PC-3 (cell line): ENCODE results near the gene RTN1. TPM values are rescaled to one million over a fixed set of nuclear protein-coding genes. Genes with fewer than 3 reads are reported as not detected.

Experiments used
- ATAC-seq: fragments of 200-7000 bp; cut with Tn5 transposase; 2 replicates; pipeline ENCODE4 v1.9.1; 2020; ENCODE audit warnings: mild to moderate bottlenecking, moderate library complexity
- BruUV-seq: library from RNA; stranded (reverse); fragments of 400-500 nt; replicated peaks from 2 replicates; lab custom pipeline; 2021; lab: Mats Ljungman, UMichigan
- CTCF ChIA-PET: fragments of 300-600 bp; sonication (Branson Sonifier 250); formaldehyde crosslinking; loops from one replicate; lab custom pipeline; 2022; ENCODE audit warnings: antibody characterized with exemption; lab: Charles Lee
- POLR2A ChIA-PET: fragments of 300-600 bp; sonication (Branson Sonifier 250); formaldehyde crosslinking; loops from one replicate; lab custom pipeline; 2022; ENCODE audit warnings: antibody characterized with exemption; ENCODE audit not compliant: unreplicated experiment; lab: Charles Lee
- DNase-seq: peaks from one replicate; pipeline ENCODE4 v3.0.0-alpha.2; 2015
- H2AFZ ChIP-seq: fragments of 300-600 bp; sonication (generic); 2 replicates; pipeline ENCODE4 v1.6.0; 2016; ENCODE audit warnings: antibody characterized with exemption, low read length
- H3F3A ChIP-seq: fragments of 300-600 bp; sonication (generic); one replicate; pipeline ENCODE4 v1.6.0; 2017; ENCODE audit warnings: antibody characterized with exemption, low read length, control low read depth, mild to moderate bottlenecking; ENCODE audit not compliant: unreplicated experiment
- H3K27ac ChIP-seq: fragments of 300-600 bp; sonication (generic); 2 replicates; pipeline ENCODE4 v1.5.1; 2016; ENCODE audit warnings: mild to moderate bottlenecking, low read length
- H3K27me3 ChIP-seq: fragments of 300-600 bp; sonication (generic); 2 replicates; pipeline ENCODE4 v1.6.1; 2016; ENCODE audit warnings: low read length, mixed read lengths
- H3K36me3 ChIP-seq: fragments of 300-600 bp; sonication (generic); 2 replicates; pipeline ENCODE4 v1.6.1; 2016; ENCODE audit warnings: low read depth, mixed run types, low read length, mixed read lengths
- H3K4me1 ChIP-seq: fragments of 300-600 bp; sonication (generic); 2 replicates; pipeline ENCODE4 v1.5.1; 2016; ENCODE audit warnings: low read length; ENCODE audit not compliant: insufficient read depth
- H3K4me2 ChIP-seq: fragments of 300-600 bp; sonication (generic); 2 replicates; pipeline ENCODE4 v1.6.0; 2016; ENCODE audit warnings: low read length
- H3K4me3 ChIP-seq: fragments of 300-600 bp; sonication (generic); 2 replicates; pipeline ENCODE4 v1.5.1; 2016; ENCODE audit warnings: mild to moderate bottlenecking, low read length, mixed read lengths
- H3K79me2 ChIP-seq: fragments of 300-600 bp; sonication (generic); 2 replicates; pipeline ENCODE4 v1.6.1; 2017; ENCODE audit warnings: low read length, mixed read lengths
- H3K9ac ChIP-seq: fragments of 300-600 bp; sonication (generic); 2 replicates; pipeline ENCODE4 v1.6.0; 2016; ENCODE audit warnings: mild to moderate bottlenecking, low read length
- H3K9me2 ChIP-seq: fragments of 300-600 bp; sonication (generic); replicated peaks from 2 replicates; pipeline ENCODE4 v1.6.1; 2016; ENCODE audit warnings: mixed run types, low read length, mixed read lengths
- H3K9me3 ChIP-seq: fragments of 300-600 bp; sonication (generic); 2 replicates; pipeline ENCODE4 v1.6.1; 2016; ENCODE audit warnings: low read length, mixed read lengths
- H4K20me1 ChIP-seq: fragments of 300-600 bp; sonication (generic); 2 replicates; pipeline ENCODE4 v1.6.1; 2016; ENCODE audit warnings: low read length, mixed read lengths
- CTCF ChIP-seq: fragments of 300-600 bp; sonication (generic); conservative IDR thresholded peaks from 2 replicates; pipeline ENCODE4 v1.5.1; 2017; ENCODE audit warnings: antibody characterized with exemption, low read depth, mild to moderate bottlenecking, low read length
- EZH2 ChIP-seq: fragments of 300-600 bp; sonication (generic); IDR thresholded peaks from one replicate; pipeline ENCODE4 v1.6.1; 2017; ENCODE audit warnings: antibody characterized with exemption, mild to moderate bottlenecking, low read length; ENCODE audit not compliant: unreplicated experiment
- EZH2phosphoT487 ChIP-seq: fragments of 300-600 bp; sonication (generic); IDR thresholded peaks from 2 replicates; pipeline ENCODE4 v1.6.1; 2018; ENCODE audit warnings: mild to moderate bottlenecking, antibody characterized with exemption, low read length, borderline replicate concordance
- intact Hi-C: fragments of 100-400 bp; cut with micrococcal nuclease; formaldehyde crosslinking; loops from 2 replicates; pipeline ENCODE4 v1.9.0; 2023
- total RNA-seq: library from RNA; depleted of rRNA; stranded (reverse); fragments of >200 nt; gene quantifications from 2 replicates; pipeline ENCODE4 v1.2.3, GENCODE V29; 2014

RTN1 gene
- total RNA-seq, 1 experiment from 2014 or later = not detected

DNA sequence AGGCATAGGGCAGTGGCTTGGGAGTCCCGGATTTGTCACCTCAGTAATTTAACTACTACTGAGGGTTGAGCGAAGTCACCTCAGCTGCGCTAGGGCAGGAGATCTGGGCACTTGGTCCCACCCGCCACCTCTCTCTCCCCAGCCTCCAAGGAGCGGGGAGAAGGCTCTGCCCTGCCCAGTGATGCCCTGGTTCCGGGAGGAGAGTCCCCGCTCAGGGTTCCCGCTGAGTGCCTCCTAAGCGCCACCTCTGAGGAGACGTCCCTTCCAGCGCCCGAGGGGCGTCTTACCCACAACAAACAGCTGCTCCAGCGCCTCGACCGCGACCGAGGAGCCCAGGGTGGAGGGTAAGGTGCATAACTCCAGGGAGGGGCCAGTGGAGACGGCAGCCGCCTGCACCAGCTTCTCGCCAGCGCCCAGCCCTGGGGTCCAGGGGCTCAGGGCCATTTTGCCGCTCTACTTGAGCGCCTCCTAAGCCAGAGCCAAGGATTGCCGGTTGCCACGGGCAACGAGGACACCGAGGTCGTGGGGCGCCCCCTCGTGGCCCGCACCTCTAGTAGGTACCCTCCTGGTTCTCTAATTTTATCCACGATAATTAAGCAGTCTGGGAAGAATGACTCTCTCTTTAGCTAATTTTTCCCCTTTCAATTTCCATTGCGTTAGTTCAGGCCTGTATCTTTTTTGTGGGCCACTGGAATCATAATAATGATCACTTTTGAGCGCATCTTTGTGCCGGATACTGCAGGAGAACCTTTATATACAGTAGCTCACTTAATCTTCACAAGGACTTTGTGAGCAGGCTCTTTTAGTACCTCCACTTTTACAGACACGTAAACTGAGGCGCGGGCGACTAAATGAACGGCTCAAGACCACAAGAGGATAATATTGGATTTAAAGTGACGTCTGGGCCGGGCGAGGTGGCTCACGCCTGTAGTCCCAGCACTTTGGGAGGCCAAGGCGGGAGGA is 294.0 kb downstream of the RTN1 start, which contains the start of gene CCDC175:
Gene CCDC175 (minus strand): TSS at position 481 of the 963 bp plus-strand sequence. CDS start 37 bp downstream, at position 444.
- TF ChIP-seq CTCF (peak; percentile 100), EZH2phosphoT487 (no peak)
- Histone ChIP-seq H3K9me2 (no peaks in the 10 kb centered on the region), H3F3A (no peaks in the 10 kb centered on the region), H3K4me2 (peak within 1 kb of the TSS; percentile 84), H3K27me3 (peaks cover 63% of the 10 kb centered on the region), H3K27ac (no peak within 1 kb of the TSS), H3K79me2 (no peaks in the 10 kb centered on the region), H3K9ac (no peak within 1 kb of the TSS), H2AFZ (peak within 1 kb of the TSS; percentile 84), H3K9me3 (no peaks in the 10 kb centered on the region), H3K4me1 (peaks cover 6% of the 10 kb centered on the region), H4K20me1 (no peaks in the 10 kb centered on the region), H3K36me3 (no peaks in the 10 kb centered on the region), H3K4me3 (peak within 1 kb of the TSS; percentile 62)
- intact Hi-C loops = loop anchor here (1.0 to 10.0 kb wide), 3 partner anchors 69 to 552 kb away; no protein-coding TSS in a partner anchor
- CTCF ChIA-PET = interaction anchor here (0.5 to 1.5 kb wide), 9 partner anchors 10 to 651 kb away, joined by 3 to 7 read pairs (median 3); partner anchors contain the start of genes JKAMP and L3HYPDH
- peak; percentile 97 for ATAC-seq
- peak; percentile 98 for DNase-seq
- POLR2A ChIA-PET = interaction anchor here (0.5 kb wide), 1 partner anchor 93 kb away, joined by 3 read pairs; the partner anchor contains the start of genes JKAMP and L3HYPDH
- no TSS peak for BruUV-seq

DNA sequence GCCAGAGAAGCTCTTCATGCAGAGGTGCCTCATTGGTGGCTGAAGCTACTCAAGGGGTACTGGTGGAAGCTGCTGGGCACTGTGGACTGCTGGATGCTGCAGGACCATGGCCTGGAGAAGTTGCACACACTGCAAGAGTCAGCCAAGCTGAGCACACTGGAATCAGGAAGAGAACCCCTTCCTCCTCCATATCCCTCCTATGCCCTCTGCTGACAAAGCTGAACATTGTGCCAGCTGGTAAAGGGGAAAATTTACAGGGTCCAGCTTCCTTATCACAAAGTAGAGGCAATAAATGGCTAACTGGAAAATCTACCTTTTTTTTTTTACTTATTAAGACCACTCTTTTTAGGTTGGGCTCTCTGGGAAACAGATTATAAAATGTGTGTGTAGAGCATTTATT is 300.5 kb downstream of the RTN1 start:
- H3K36me3 ChIP-seq = no peaks in the 10 kb centered on the region
- TF ChIP-seq EZH2 (no peak), CTCF (peak; percentile 72)
- no peaks in the 10 kb centered on the region for H3F3A ChIP-seq
- no peaks in the 10 kb centered on the region for H4K20me1 ChIP-seq
- no peak overlapping the region for H3K4me2 ChIP-seq
- H3K27me3 ChIP-seq = peaks cover 45% of the 10 kb centered on the region
- ATAC-seq = peak; percentile 52
- H3K9me2 ChIP-seq = no peaks in the 10 kb centered on the region
- H3K9me3 ChIP-seq = no peaks in the 10 kb centered on the region
- ChIA-PET POLR2A (interaction anchor here (0.6 kb wide), 2 partner anchors 11 to 46 kb away, joined by 3 to 4 read pairs; no protein-coding TSS in a partner anchor), CTCF (interaction anchor here (0.8 to 2.0 kb wide), 3 partner anchors 63 to 93 kb away, joined by 3 to 15 read pairs (median 8); partner anchors contain the start of genes JKAMP and L3HYPDH)
- no peak overlapping the region for H3K27ac ChIP-seq
- peaks cover 19% of the 10 kb centered on the region for H3K4me1 ChIP-seq
- DNase-seq = peak; percentile 65
- H3K9ac ChIP-seq = no peak overlapping the region
- intact Hi-C loops = loop anchor here (10.0 kb wide), 1 partner anchor 545 kb away; no protein-coding TSS in a partner anchor
- no peak overlapping the region for H3K4me3 ChIP-seq
- H2AFZ ChIP-seq = no peak overlapping the region
- no peaks in the 10 kb centered on the region for H3K79me2 ChIP-seq
- BruUV-seq = no TSS peak
